Measurements from ENCODE around the gene APBB2.

GRCh38 chr4:41043465-41043864 is 170.9 kb downstream of the APBB2 start:
- TF ChIP-seq CTCF (IDR thresholded peaks at IDR 0.05) (no peak), POLR2A (IDR thresholded peaks at IDR 0.05) (no peak)
